Measurements from ENCODE around the gene FAM124A.

The FAM124A gene

DNA sequence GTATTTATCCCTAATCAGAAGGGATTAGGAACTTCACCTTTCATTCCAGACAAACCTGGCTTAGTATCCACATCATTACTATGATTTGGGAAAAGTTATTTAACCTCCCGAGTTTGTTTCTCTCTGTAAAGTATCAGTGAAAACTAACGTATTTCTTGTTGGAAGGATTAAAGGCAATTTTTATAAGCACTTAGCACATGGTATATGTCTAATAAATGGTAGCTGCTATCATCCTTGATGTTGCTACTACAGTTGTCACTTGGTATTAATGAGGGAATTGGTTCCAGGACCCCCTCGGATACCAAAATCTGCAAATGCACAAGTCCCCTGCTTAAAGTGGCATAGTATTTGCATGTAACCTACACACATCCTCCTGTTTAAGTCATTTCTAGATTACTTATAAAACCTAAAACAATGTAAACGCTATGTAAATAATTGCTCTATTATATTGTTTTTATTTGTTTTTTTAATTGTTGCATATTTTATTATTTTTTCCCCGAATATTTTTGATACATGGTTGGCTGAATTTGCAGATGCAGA, 42.7 kb upstream of the FAM124A start:
- no peak overlapping the region for H3K4ac ChIP-seq (ENCODE audit: low read depth, low read length)
- no peak overlapping the region for H4K8ac ChIP-seq (ENCODE audit: low read depth, low read length)
- no peak overlapping the region for H3K27ac ChIP-seq (ENCODE audit: low read depth, low read length)
- H3K27me3 ChIP-seq (ENCODE audit: insufficient read depth, low read length, poor library complexity), result no peaks in the 10 kb centered on the region
- no peak overlapping the region for H3K4me3 ChIP-seq (ENCODE audit: low read length)
- H3K9ac ChIP-seq (ENCODE audit: low read length), result no peak overlapping the region
- no peak overlapping the region for H4K5ac ChIP-seq (ENCODE audit: low read length)
- DNase-seq, result no peak
- peaks cover 8% of the 10 kb centered on the region for H3K79me2 ChIP-seq (ENCODE audit: control insufficient read depth, insufficient read depth, low read length)
- no peak overlapping the region for H3K56ac ChIP-seq (ENCODE audit: low read length)
- H3K18ac ChIP-seq (ENCODE audit: low read length), result no peak overlapping the region
- no peak overlapping the region for H2BK120ac ChIP-seq (ENCODE audit: low read depth, low read length)
- no peak overlapping the region for H3K4me2 ChIP-seq (ENCODE audit: low read length)
- WGBS (ENCODE audit: extremely low coverage, insufficient coverage, low lambda C conversion rate), result no CpG with 5 or more reads among the region's 5 CpGs
- H3K79me1 ChIP-seq (ENCODE audit: low read length), result peaks cover 3% of the 10 kb centered on the region
- peaks cover 14% of the 10 kb centered on the region for H3K36me3 ChIP-seq (ENCODE audit: control insufficient read depth, insufficient read depth, low read length)
- H3K4me1 ChIP-seq (ENCODE audit: control insufficient read depth, low read depth, low read length), result peaks cover 4% of the 10 kb centered on the region
- H2AK5ac ChIP-seq (ENCODE audit: low read length), result no peak overlapping the region
- H2BK15ac ChIP-seq (replicated peaks; ENCODE audit: low read depth), result no peak overlapping the region
- no peak overlapping the region for H2BK5ac ChIP-seq (ENCODE audit: low read length)
- no peak overlapping the region for H3K23ac ChIP-seq (ENCODE audit: low read length)

DNA sequence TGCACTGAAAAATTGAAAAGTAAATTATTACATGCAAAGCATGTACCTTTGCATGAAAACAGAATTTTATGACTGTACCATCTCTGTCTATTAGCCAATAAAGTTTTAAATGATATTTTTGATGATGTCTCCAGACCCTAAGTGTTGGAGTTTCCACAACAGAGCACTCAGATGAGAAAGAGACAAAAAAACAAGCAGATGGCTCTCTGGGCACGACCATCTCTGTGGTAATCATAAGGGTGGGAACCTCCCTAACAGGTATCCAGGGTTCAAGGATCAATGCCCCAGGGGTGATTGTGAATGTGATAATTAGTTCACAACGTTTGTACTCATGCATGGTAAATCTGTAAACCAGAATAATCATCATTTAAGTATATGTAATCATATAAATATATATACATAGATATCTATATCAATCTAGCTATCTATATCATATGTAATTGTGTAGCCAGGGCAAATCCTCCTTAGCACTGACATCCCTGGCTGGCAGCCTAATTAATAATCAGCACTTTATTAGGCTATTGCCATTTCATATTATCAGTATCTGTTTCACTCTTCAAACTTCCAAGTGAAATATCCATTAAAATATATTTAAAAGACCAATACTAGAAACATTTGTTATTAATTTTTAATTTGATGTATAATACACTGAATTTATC, 41.2 kb upstream of the FAM124A start:
- Histone ChIP-seq H3K4me3 (ENCODE audit: low read length) (no peak overlapping the region), H3K23ac (ENCODE audit: low read length) (no peak overlapping the region), H3K4me2 (ENCODE audit: low read length) (no peak overlapping the region), H3K79me2 (ENCODE audit: control insufficient read depth, insufficient read depth, low read length) (no peaks in the 10 kb centered on the region), H3K27me3 (ENCODE audit: insufficient read depth, low read length, poor library complexity) (no peaks in the 10 kb centered on the region), H4K5ac (ENCODE audit: low read length) (no peak overlapping the region), H3K18ac (ENCODE audit: low read length) (no peak overlapping the region), H3K4me1 (ENCODE audit: control insufficient read depth, low read depth, low read length) (no peaks in the 10 kb centered on the region), H3K9ac (ENCODE audit: low read length) (no peak overlapping the region), H3K27ac (ENCODE audit: low read depth, low read length) (no peak overlapping the region), H3K4ac (ENCODE audit: low read depth, low read length) (no peak overlapping the region), H3K79me1 (ENCODE audit: low read length) (no peaks in the 10 kb centered on the region), H3K36me3 (ENCODE audit: control insufficient read depth, insufficient read depth, low read length) (peaks cover 8% of the 10 kb centered on the region), H2AK5ac (ENCODE audit: low read length) (no peak overlapping the region), H2BK5ac (ENCODE audit: low read length) (no peak overlapping the region), H4K8ac (ENCODE audit: low read depth, low read length) (no peak overlapping the region), H2BK15ac (replicated peaks; ENCODE audit: low read depth) (no peak overlapping the region), H2BK120ac (ENCODE audit: low read depth, low read length) (no peak overlapping the region), H3K56ac (ENCODE audit: low read length) (no peak overlapping the region)
- no peak for DNase-seq
- WGBS (ENCODE audit: extremely low coverage, insufficient coverage, low lambda C conversion rate), result no CpG with 5 or more reads among the region's 2 CpGs

DNA sequence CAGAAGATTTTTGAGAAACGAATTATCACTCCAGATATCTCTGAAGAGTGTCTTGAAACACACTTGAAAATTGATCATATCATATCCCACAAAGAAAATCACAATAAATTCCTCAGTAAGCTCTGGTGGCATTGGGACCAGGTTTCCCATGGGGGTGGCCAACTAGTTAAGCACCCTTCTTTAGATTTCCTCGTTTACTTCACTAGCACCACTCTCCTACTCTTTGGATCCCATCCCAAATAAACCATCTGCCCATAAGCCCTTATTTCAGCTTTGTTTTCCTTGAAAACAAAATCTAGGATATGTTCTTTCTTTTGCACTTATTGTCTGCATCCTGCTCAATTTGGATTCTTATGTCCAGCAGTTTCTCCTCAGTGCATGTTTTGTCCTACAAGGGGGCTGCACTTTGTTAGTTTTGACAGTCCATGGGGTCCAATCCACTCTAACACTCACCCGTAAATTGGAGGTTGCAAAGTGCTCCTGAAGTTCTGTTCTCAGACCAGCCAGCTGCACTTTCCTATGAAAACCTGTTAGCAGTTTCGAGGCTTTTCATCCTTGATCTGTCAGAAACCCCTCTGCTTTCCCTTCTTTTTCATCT, 40.3 kb upstream of the FAM124A start:
- Histone ChIP-seq H3K9ac (ENCODE audit: low read length) (no peak overlapping the region), H3K4me1 (ENCODE audit: control insufficient read depth, low read depth, low read length) (no peaks in the 10 kb centered on the region), H2AK5ac (ENCODE audit: low read length) (no peak overlapping the region), H3K79me1 (ENCODE audit: low read length) (no peaks in the 10 kb centered on the region), H2BK5ac (ENCODE audit: low read length) (no peak overlapping the region), H3K4ac (ENCODE audit: low read depth, low read length) (no peak overlapping the region), H4K5ac (ENCODE audit: low read length) (no peak overlapping the region), H3K18ac (ENCODE audit: low read length) (no peak overlapping the region), H3K79me2 (ENCODE audit: control insufficient read depth, insufficient read depth, low read length) (no peaks in the 10 kb centered on the region), H3K27me3 (ENCODE audit: insufficient read depth, low read length, poor library complexity) (no peaks in the 10 kb centered on the region), H2BK120ac (ENCODE audit: low read depth, low read length) (no peak overlapping the region), H2BK15ac (replicated peaks; ENCODE audit: low read depth) (no peak overlapping the region), H4K8ac (ENCODE audit: low read depth, low read length) (no peak overlapping the region), H3K4me3 (ENCODE audit: low read length) (no peak overlapping the region), H3K56ac (ENCODE audit: low read length) (no peak overlapping the region), H3K36me3 (ENCODE audit: control insufficient read depth, insufficient read depth, low read length) (peaks cover 8% of the 10 kb centered on the region), H3K23ac (ENCODE audit: low read length) (no peak overlapping the region), H3K4me2 (ENCODE audit: low read length) (no peak overlapping the region), H3K27ac (ENCODE audit: low read depth, low read length) (no peak overlapping the region)
- DNase-seq, result no peak
- whole genome bisulfite sequencing (ENCODE audit: extremely low coverage, insufficient coverage, low lambda C conversion rate), result no CpG with 5 or more reads among the region's 4 CpGs

- H3K27me3 ChIP-seq (ENCODE audit: insufficient read depth, low read length, poor library complexity), result no peaks in the 10 kb centered on the region
- WGBS (ENCODE audit: extremely low coverage, insufficient coverage, low lambda C conversion rate), result no CpG with 5 or more reads among the region's 12 CpGs
- no peak overlapping the region for H4K8ac ChIP-seq (ENCODE audit: low read depth, low read length)
- H4K5ac ChIP-seq (ENCODE audit: low read length), result no peak overlapping the region
- H3K36me3 ChIP-seq (ENCODE audit: control insufficient read depth, insufficient read depth, low read length), result no peaks in the 10 kb centered on the region
- no peak overlapping the region for H3K4me2 ChIP-seq (ENCODE audit: low read length)
- no peak overlapping the region for H3K9ac ChIP-seq (ENCODE audit: low read length)
- H3K23ac ChIP-seq (ENCODE audit: low read length), result no peak overlapping the region
- no peak overlapping the region for H3K18ac ChIP-seq (ENCODE audit: low read length)
- no peak overlapping the region for H3K27ac ChIP-seq (ENCODE audit: low read depth, low read length)
- no peak overlapping the region for H2BK15ac ChIP-seq (replicated peaks; ENCODE audit: low read depth)
- H3K79me1 ChIP-seq (ENCODE audit: low read length), result no peaks in the 10 kb centered on the region
- no peaks in the 10 kb centered on the region for H3K79me2 ChIP-seq (ENCODE audit: control insufficient read depth, insufficient read depth, low read length)
- no peak overlapping the region for H3K4me3 ChIP-seq (ENCODE audit: low read length)
- no peak overlapping the region for H2AK5ac ChIP-seq (ENCODE audit: low read length)
- no peak overlapping the region for H2BK120ac ChIP-seq (ENCODE audit: low read depth, low read length)
- H2BK5ac ChIP-seq (ENCODE audit: low read length), result no peak overlapping the region
- H3K56ac ChIP-seq (ENCODE audit: low read length), result no peak overlapping the region
- no peak for DNase-seq
- H3K4ac ChIP-seq (ENCODE audit: low read depth, low read length), result no peak overlapping the region
- no peaks in the 10 kb centered on the region for H3K4me1 ChIP-seq (ENCODE audit: control insufficient read depth, low read depth, low read length)
These were observed 30.5 kb upstream of the FAM124A start for GRCh38 chr13:51191743-51192142.

GRCh38 chr13:51192348-51192747, 29.9 kb upstream of the FAM124A start:
- H3K4me3 ChIP-seq (ENCODE audit: low read length), result no peak overlapping the region
- no peak overlapping the region for H3K18ac ChIP-seq (ENCODE audit: low read length)
- peaks cover 2% of the 10 kb centered on the region for H3K27me3 ChIP-seq (ENCODE audit: insufficient read depth, low read length, poor library complexity)
- no peaks in the 10 kb centered on the region for H3K36me3 ChIP-seq (ENCODE audit: control insufficient read depth, insufficient read depth, low read length)
- H4K5ac ChIP-seq (ENCODE audit: low read length), result no peak overlapping the region
- H3K4ac ChIP-seq (ENCODE audit: low read depth, low read length), result no peak overlapping the region
- H3K9ac ChIP-seq (ENCODE audit: low read length), result no peak overlapping the region
- no peak overlapping the region for H2BK15ac ChIP-seq (replicated peaks; ENCODE audit: low read depth)
- no peaks in the 10 kb centered on the region for H3K79me2 ChIP-seq (ENCODE audit: control insufficient read depth, insufficient read depth, low read length)
- DNase-seq, result no peak
- no peak overlapping the region for H2BK120ac ChIP-seq (ENCODE audit: low read depth, low read length)
- no peak overlapping the region for H4K8ac ChIP-seq (ENCODE audit: low read depth, low read length)
- no peak overlapping the region for H2BK5ac ChIP-seq (ENCODE audit: low read length)
- WGBS (ENCODE audit: extremely low coverage, insufficient coverage, low lambda C conversion rate), result no CpG with 5 or more reads among the region's 1 CpG
- H3K23ac ChIP-seq (ENCODE audit: low read length), result no peak overlapping the region
- H3K27ac ChIP-seq (ENCODE audit: low read depth, low read length), result no peak overlapping the region
- H3K79me1 ChIP-seq (ENCODE audit: low read length), result no peaks in the 10 kb centered on the region
- H3K4me2 ChIP-seq (ENCODE audit: low read length), result no peak overlapping the region
- no peak overlapping the region for H2AK5ac ChIP-seq (ENCODE audit: low read length)
- no peaks in the 10 kb centered on the region for H3K4me1 ChIP-seq (ENCODE audit: control insufficient read depth, low read depth, low read length)
- no peak overlapping the region for H3K56ac ChIP-seq (ENCODE audit: low read length)

Measured in mesendoderm (in vitro differentiated cells).